Thyroid gland (tissue), 4 donors: Measurements from ENCODE around the gene WDR27. TPM values are rescaled to one million over a fixed set of nuclear protein-coding genes. Genes with fewer than 3 reads are reported as not detected.

ENCODE experiments used
- DNase-seq, 2 donors: peaks; one replicate each; pipeline ENCODE4 v3.0.0-alpha.2; 2019
- H3K27ac ChIP-seq, 3 donors: fragments of 200-600 bp; sonication (generic); 1 replicate in 2 of 3; 2 replicates in 1 of 3; pipeline ENCODE4 v1.5.1; 2016 to 2019; ENCODE audit warnings: mild to moderate bottlenecking in 1 of 3, moderate library complexity in 1 of 3
- H3K27me3 ChIP-seq: fragments of 200-600 bp; sonication (generic); one replicate; pipeline ENCODE4 v1.5.1; 2019
- H3K36me3 ChIP-seq, 2 donors: fragments of 200-600 bp; sonication (generic); one replicate each; pipeline ENCODE4 v1.5.1; 2016 to 2019
- H3K4me1 ChIP-seq, 2 donors: fragments of 200-600 bp; sonication (generic); one replicate each; pipeline ENCODE4 v1.5.1; 2017 to 2019
- H3K4me3 ChIP-seq, 3 donors: fragments of 200-600 bp; sonication (generic); replicated peaks in 1 of 3; 1 replicate in 2 of 3; 2 replicates in 1 of 3; pipeline ENCODE4 v1.5.1; 2016; ENCODE audit warnings: mild to moderate bottlenecking in 1 of 3
- H3K9me3 ChIP-seq: fragments of 200-600 bp; sonication (generic); one replicate; pipeline ENCODE4 v1.5.1; 2017
- POLR2A ChIP-seq, 2 donors: fragments of 450-650 bp; IDR thresholded peaks; one replicate each; pipeline ENCODE4 v1.6.1; 2017; ENCODE audit warnings: antibody characterized with exemption in 2 of 2, mild to moderate bottlenecking in 2 of 2, moderate library complexity in 1 of 2
- WGBS, 2 donors: methylation state at CpG; one replicate each; pipeline ENCODE4 v1.1.5; 2017; 5-methylcytosine and 5-hydroxymethylcytosine counted together
- intact Hi-C: fragments of 100-400 bp; cut with DNase I; formaldehyde crosslinking; loops from one replicate; pipeline ENCODE4 v1.15.1; 2023
- total RNA-seq, 4 donors: library from RNA; depleted of rRNA; stranded (reverse); fragments of >200 nt; gene quantifications; one replicate each; pipeline ENCODE4 v1.2.3, GENCODE V29; 2016
- TF ChIP-seq, protein P1 (sequence below), 6 experiments: fragments of 200-600 bp in 3 of 6; fragments of 450-650 bp in 3 of 6; sonication (generic) in 3 of 6; IDR thresholded peaks; one replicate each; pipeline ENCODE4 v1.5.1; 2016 to 2019; ENCODE audit warnings: antibody characterized with exemption in 6 of 6, mild to moderate bottlenecking in 2 of 6, inconsistent platforms in 1 of 6, moderate library complexity in 1 of 6

WDR27 gene
- total RNA-seq, 4 donors from 2014 or later, result 48.9 to 74.6 (median 51.8) TPM

DNA sequence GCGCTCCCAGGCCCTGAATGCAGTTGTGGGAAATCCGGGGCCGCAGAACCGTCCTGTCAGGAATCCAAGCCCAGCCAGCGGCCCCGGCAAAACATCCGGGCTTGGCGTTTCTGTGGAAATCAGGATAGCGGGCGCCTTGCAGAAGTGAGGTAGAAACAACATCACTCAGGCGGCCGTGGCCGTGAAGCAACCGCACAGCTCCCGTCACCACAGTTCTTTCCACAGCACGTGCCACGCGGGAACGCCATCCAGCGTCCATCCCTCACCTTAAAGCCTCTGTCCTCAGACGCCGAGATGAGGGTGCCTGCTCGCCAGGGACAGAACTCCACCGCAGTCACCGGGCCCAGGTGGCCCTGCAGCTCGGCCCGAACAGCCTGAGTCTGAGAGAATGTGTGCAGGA lies 34.1 kb downstream of the WDR27 start:
- Histone ChIP-seq H3K4me1 (no peaks in the 10 kb centered on the region), H3K27me3 (no peaks in the 10 kb centered on the region), H3K27ac (no peak overlapping the region), H3K9me3 (no peaks in the 10 kb centered on the region), H3K36me3 (peaks cover 8 to 13% of the 10 kb centered on the region in 2 donors), H3K4me3 (no peak overlapping the region)
- DNase-seq, result no peak
- 96 to 97% methylated on average over 27 of the region's 27 CpGs for WGBS, 2 donors
- intact Hi-C loops, result no loop called here
- no peak for TF ChIP-seq POLR2A (IDR thresholded peaks at IDR 0.05)
- TF ChIP-seq, protein P1, sequence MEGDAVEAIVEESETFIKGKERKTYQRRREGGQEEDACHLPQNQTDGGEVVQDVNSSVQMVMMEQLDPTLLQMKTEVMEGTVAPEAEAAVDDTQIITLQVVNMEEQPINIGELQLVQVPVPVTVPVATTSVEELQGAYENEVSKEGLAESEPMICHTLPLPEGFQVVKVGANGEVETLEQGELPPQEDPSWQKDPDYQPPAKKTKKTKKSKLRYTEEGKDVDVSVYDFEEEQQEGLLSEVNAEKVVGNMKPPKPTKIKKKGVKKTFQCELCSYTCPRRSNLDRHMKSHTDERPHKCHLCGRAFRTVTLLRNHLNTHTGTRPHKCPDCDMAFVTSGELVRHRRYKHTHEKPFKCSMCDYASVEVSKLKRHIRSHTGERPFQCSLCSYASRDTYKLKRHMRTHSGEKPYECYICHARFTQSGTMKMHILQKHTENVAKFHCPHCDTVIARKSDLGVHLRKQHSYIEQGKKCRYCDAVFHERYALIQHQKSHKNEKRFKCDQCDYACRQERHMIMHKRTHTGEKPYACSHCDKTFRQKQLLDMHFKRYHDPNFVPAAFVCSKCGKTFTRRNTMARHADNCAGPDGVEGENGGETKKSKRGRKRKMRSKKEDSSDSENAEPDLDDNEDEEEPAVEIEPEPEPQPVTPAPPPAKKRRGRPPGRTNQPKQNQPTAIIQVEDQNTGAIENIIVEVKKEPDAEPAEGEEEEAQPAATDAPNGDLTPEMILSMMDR (IDR thresholded peaks at IDR 0.05), result no peak

DNA sequence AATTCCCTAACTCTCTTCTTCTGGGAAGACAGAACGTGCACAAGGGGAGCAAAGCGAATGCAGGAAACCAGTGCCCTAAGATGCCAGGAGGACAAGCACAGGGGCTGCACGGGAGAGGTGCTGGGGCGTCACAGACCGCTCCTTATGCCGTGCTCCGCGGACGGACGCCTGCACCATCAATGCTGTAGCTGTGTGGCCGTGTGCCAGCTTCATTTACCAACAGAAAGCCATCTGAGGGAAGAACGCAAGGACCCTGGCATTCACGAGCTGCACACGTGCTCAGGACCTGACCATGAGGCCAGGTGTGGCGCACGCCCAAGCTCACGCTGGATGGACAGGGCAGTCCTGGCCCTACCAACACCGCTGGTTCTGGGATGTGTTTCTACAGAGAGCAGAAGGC lies 35.4 kb downstream of the WDR27 start:
- no peak for DNase-seq
- intact Hi-C loops, result no loop called here
- H3K4me1 ChIP-seq, result no peaks in the 10 kb centered on the region
- H3K36me3 ChIP-seq, result peaks cover 8 to 11% of the 10 kb centered on the region in 2 donors
- WGBS, 2 donors, result 95 to 97% methylated on average over 13 to 14 of the region's 18 CpGs
- TF ChIP-seq, protein P1 (IDR thresholded peaks at IDR 0.05), result no peak
- TF ChIP-seq POLR2A (IDR thresholded peaks at IDR 0.05), result no peak
- H3K27me3 ChIP-seq, result no peaks in the 10 kb centered on the region
- H3K9me3 ChIP-seq, result no peaks in the 10 kb centered on the region
- no peak overlapping the region for H3K27ac ChIP-seq
- H3K4me3 ChIP-seq, result no peak overlapping the region

DNA sequence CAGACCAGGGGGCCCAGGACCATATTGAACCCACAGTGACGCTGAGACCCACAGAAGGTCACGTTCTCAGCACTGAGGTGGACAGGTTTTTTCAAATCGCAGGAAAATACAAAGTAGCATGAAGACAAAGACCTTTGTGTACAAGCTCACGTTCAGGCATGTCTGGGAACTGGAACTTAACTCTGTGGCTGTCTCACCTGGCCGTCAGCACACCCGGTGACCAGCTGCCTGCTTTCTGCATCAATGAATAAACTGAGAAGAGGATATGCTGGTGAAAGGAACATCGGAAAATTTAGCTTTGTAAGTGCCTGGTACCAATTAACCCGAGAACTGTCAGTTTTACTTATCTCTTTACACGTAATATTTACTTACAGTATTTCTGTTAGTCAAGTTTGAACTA lies 36.5 kb downstream of the WDR27 start:
- WGBS, 2 donors, result 92 to 94% methylated on average over 9 of the region's 9 CpGs
- no peaks in the 10 kb centered on the region for H3K27me3 ChIP-seq
- TF ChIP-seq, protein P1 (IDR thresholded peaks at IDR 0.05), result no peak
- no peak for TF ChIP-seq POLR2A (IDR thresholded peaks at IDR 0.05)
- H3K4me3 ChIP-seq, result no peak overlapping the region
- no peaks in the 10 kb centered on the region for H3K9me3 ChIP-seq
- H3K36me3 ChIP-seq, result peaks cover 8 to 11% of the 10 kb centered on the region in 2 donors
- intact Hi-C loops, result no loop called here
- H3K4me1 ChIP-seq, result no peaks in the 10 kb centered on the region
- DNase-seq, result no peak
- H3K27ac ChIP-seq, result no peak overlapping the region

DNA sequence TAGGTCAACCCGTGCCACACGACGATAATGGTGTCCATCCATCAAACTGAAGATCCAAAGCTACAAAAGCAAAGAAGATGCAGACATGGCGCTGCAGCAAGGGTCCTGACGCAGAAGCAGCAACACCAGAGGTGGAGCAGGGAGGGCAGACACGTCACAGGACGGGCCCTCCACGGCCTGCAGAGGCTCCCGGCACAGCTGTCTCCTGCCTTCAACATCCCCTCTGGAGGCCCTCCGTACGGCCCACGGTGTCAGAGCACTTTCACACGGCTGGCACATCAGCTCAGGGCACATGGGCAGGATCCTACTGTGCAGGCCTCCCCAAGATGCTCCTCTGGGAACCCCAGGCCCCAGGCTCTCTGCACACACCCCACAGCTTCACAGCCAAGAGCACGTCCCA lies 37.6 kb downstream of the WDR27 start:
- TF ChIP-seq POLR2A (IDR thresholded peaks at IDR 0.05), result no peak
- TF ChIP-seq, protein P1 (IDR thresholded peaks at IDR 0.05), result no peak
- no peak overlapping the region for H3K4me3 ChIP-seq
- H3K4me1 ChIP-seq, result no peaks in the 10 kb centered on the region
- 89 to 92% methylated on average over 10 to 14 of the region's 14 CpGs for WGBS, 2 donors
- DNase-seq, result no peak
- H3K27ac ChIP-seq, result no peak overlapping the region
- no peaks in the 10 kb centered on the region for H3K9me3 ChIP-seq
- peaks cover 8 to 11% of the 10 kb centered on the region in 2 donors for H3K36me3 ChIP-seq
- intact Hi-C loops, result no loop called here
- no peaks in the 10 kb centered on the region for H3K27me3 ChIP-seq

DNA sequence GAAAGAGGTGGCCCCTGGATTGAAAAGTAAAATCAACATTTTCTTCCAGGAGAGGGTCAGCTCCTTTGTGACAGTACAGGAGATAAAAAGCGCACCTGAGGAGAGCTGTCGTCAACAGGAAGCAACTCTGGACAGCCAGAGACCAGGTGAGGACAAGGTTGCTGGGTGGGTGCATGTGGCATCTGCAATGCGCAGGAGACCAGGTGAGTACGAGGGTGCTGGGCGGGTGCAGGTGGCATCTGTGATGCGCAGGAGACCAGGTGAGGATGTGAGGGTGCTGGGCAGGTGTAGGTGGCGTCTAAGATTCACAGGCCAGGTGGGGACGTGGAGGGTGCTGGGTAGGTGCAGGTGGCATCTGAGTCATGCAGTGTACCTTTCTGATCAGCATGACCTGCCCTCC lies 38.4 kb downstream of the WDR27 start:
- H3K27ac ChIP-seq, result no peak overlapping the region
- DNase-seq, result no peak
- H3K36me3 ChIP-seq, result peaks cover 8 to 11% of the 10 kb centered on the region in 2 donors
- H3K9me3 ChIP-seq, result no peaks in the 10 kb centered on the region
- H3K4me1 ChIP-seq, result no peaks in the 10 kb centered on the region
- no peaks in the 10 kb centered on the region for H3K27me3 ChIP-seq
- no peak for TF ChIP-seq POLR2A (IDR thresholded peaks at IDR 0.05)
- TF ChIP-seq, protein P1 (IDR thresholded peaks at IDR 0.05), result no peak
- WGBS, 2 donors, result 95 to 96% methylated on average over 8 of the region's 8 CpGs
- intact Hi-C loops, result no loop called here
- no peak overlapping the region for H3K4me3 ChIP-seq
